Osteoblast (primary cell): ENCODE results near the gene PRKAR1A. TPM values are rescaled to one million over a fixed set of nuclear protein-coding genes. Genes with fewer than 3 reads are reported as not detected.
A peak's percentile ranks its signal among the peaks of the same experiment; 100 is the strongest.

Experiments
- DNase-seq: peaks from one replicate; pipeline ENCODE4 v3.0.0; 2011; ENCODE audit warnings: low spot score, mixed read lengths; ENCODE audit not compliant: insufficient read length; ENCODE audit errors: missing footprints
- H2AFZ ChIP-seq: 2 replicates; pipeline ENCODE4 v1.6.0; 2011; ENCODE audit warnings: mild to moderate bottlenecking, low read length
- H3K27ac ChIP-seq: 2 replicates; pipeline ENCODE4 v1.5.1; 2011; ENCODE audit warnings: mild to moderate bottlenecking, low read depth, low read length, moderate library complexity
- H3K27me3 ChIP-seq: 2 replicates; pipeline ENCODE4 v1.6.0; 2012; ENCODE audit warnings: mild to moderate bottlenecking, control low read depth, inconsistent platforms, low read length, moderate library complexity; ENCODE audit not compliant: insufficient read depth
- H3K36me3 ChIP-seq: 2 replicates; pipeline ENCODE4 v1.5.1; 2011; ENCODE audit warnings: mild to moderate bottlenecking, low read length, control low read depth, moderate library complexity; ENCODE audit not compliant: insufficient read depth
- H3K4me1 ChIP-seq: 2 replicates; pipeline ENCODE4 v1.5.1; 2011; ENCODE audit warnings: mild to moderate bottlenecking, low read length, control low read depth, moderate library complexity; ENCODE audit not compliant: insufficient read depth
- H3K4me2 ChIP-seq: 2 replicates; pipeline ENCODE4 v1.6.0; 2011; ENCODE audit warnings: mild to moderate bottlenecking, low read length; ENCODE audit not compliant: insufficient read depth
- H3K4me3 ChIP-seq: fragments of 200-600 bp; sonication (generic); 3 replicates; pipeline ENCODE4 v1.5.1; 2012; ENCODE audit warnings: mild to moderate bottlenecking, low read length, inconsistent platforms; ENCODE audit not compliant: insufficient read depth
- H3K79me2 ChIP-seq: 2 replicates; pipeline ENCODE4 v1.6.0; 2012; ENCODE audit warnings: mild to moderate bottlenecking, low read length, control low read depth, inconsistent platforms; ENCODE audit not compliant: insufficient read depth
- H3K9me3 ChIP-seq: 2 replicates; pipeline ENCODE4 v1.5.1; 2011; ENCODE audit warnings: low read depth, low read length, control low read depth
- H4K20me1 ChIP-seq: 2 replicates; pipeline ENCODE4 v1.6.0; 2012; ENCODE audit warnings: mild to moderate bottlenecking, low read length, control low read depth; ENCODE audit not compliant: insufficient read depth
- total RNA-seq: library from RNA; depleted of rRNA; stranded (reverse); fragments of >200 nt; gene quantifications from 2 replicates; pipeline ENCODE4 v1.2.3, GENCODE V29; 2012
- TF ChIP-seq, protein P1 (sequence below): IDR thresholded peaks from 2 replicates; pipeline ENCODE4 v1.5.1; 2011; ENCODE audit warnings: mild to moderate bottlenecking, low read depth, low read length, moderate library complexity; ENCODE audit errors: extremely low read depth

The PRKAR1A gene
- total RNA-seq, 1 donor, result 259 TPM

DNA sequence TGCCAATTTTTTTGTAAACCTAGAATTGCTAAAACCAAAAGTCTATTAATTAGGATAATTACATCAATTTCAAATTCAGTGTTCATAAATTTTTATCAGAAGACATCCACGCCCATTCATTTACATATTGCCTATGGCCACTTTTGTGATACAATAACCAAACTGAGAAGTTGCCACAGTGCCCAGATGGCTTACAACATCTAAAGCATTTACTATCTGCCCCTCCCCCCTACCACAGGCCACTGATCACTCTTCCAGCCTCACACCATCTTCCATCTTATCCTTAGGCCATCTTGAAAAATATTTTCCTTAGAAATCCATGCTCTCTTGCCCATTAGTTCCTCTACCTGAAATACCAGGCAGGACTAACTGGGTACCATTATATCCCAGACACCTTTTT lies 6.3 kb upstream of the PRKAR1A start:
- H3K4me2 ChIP-seq, result no peak overlapping the region
- peaks cover 3% of the 10 kb centered on the region for H3K27me3 ChIP-seq
- DNase-seq, result no peak
- no peak overlapping the region for H2AFZ ChIP-seq
- TF ChIP-seq, protein P1, sequence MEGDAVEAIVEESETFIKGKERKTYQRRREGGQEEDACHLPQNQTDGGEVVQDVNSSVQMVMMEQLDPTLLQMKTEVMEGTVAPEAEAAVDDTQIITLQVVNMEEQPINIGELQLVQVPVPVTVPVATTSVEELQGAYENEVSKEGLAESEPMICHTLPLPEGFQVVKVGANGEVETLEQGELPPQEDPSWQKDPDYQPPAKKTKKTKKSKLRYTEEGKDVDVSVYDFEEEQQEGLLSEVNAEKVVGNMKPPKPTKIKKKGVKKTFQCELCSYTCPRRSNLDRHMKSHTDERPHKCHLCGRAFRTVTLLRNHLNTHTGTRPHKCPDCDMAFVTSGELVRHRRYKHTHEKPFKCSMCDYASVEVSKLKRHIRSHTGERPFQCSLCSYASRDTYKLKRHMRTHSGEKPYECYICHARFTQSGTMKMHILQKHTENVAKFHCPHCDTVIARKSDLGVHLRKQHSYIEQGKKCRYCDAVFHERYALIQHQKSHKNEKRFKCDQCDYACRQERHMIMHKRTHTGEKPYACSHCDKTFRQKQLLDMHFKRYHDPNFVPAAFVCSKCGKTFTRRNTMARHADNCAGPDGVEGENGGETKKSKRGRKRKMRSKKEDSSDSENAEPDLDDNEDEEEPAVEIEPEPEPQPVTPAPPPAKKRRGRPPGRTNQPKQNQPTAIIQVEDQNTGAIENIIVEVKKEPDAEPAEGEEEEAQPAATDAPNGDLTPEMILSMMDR, result no peak
- H4K20me1 ChIP-seq, result no peaks in the 10 kb centered on the region
- H3K9me3 ChIP-seq, result no peaks in the 10 kb centered on the region
- no peaks in the 10 kb centered on the region for H3K4me1 ChIP-seq
- no peak overlapping the region for H3K27ac ChIP-seq
- no peaks in the 10 kb centered on the region for H3K79me2 ChIP-seq
- H3K36me3 ChIP-seq, result no peaks in the 10 kb centered on the region
- H3K4me3 ChIP-seq, result no peak overlapping the region

DNA sequence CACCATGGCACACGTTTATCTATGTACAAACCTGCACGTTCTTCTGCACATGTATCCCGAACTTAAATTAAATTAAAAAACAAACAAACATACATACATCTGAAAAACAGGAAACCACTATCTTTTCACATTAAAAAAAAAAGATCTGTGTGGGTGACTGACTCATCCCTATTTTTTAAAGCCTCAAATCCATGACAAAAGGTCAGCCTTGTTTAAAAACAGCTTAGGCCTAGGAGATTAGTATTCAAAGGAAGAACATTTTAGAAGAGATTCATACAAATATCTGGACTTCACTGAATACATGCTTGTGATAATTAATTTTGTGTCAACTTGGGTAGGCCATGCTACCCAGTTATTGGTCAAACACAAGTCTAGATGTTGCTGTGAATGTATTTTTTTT lies 4.7 kb upstream of the PRKAR1A start:
- Histone ChIP-seq H3K27ac (no peak overlapping the region), H2AFZ (no peak overlapping the region)
- DNase-seq, result no peak

DNA sequence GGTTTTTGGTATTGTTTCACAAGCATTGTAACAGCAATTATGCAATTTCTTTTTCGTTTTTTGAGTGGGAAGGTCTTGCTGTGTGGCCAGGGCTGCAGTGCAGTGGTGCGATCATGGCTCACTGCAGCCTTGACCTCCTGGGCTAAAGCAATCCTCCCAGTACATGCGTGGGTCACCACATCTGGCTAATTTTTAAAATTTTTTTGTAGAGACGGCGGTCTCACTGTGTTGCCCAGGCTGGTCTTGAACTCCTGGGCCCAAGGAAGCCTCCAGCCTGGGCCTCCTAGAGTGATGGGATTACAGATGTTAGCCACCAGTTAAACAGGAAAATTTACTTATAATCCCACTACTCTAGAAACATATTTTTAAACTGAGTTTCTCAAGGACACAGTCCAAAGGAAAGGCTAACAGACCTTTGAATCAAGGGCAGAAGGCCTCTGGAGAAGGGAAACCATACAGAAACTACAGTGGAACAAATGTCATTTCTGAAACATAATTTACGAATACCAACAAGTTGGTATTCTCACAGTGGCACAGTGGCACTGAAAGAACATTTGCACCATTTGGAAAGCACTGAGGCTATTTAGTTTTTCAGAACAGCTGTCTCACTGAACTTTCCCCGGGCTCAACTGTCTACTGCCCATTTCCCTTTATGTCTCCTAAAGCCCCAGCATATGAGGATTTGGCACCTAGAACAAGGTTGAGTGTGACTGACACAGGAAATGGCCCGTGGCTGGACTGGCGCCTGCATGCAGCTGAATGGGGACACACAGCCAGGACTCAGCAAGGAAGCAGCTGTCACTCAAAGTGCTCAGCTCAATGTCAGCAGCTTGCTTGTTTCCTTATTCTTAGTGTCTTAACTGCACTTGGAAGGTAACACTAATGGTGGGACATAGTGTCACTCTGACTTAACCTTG lies 2.8 kb upstream of the PRKAR1A start:
- Histone ChIP-seq H3K27ac (no peak overlapping the region), H3K36me3 (no peaks in the 10 kb centered on the region), H3K9me3 (no peaks in the 10 kb centered on the region), H3K4me1 (peaks cover 8% of the 10 kb centered on the region), H4K20me1 (peaks cover 16% of the 10 kb centered on the region), H3K4me2 (no peak overlapping the region), H3K4me3 (no peak overlapping the region), H3K79me2 (peaks cover 25% of the 10 kb centered on the region), H3K27me3 (no peaks in the 10 kb centered on the region), H2AFZ (no peak overlapping the region)
- TF ChIP-seq, protein P1, result no peak
- no peak for DNase-seq

More for the DNA sequence above, 4.7 kb upstream of the PRKAR1A start:
- H4K20me1 ChIP-seq, result no peaks in the 10 kb centered on the region
- TF ChIP-seq, protein P1, result no peak
- no peaks in the 10 kb centered on the region for H3K27me3 ChIP-seq
- H3K36me3 ChIP-seq, result no peaks in the 10 kb centered on the region
- no peak overlapping the region for H3K4me3 ChIP-seq
- peaks cover 7% of the 10 kb centered on the region for H3K79me2 ChIP-seq
- no peaks in the 10 kb centered on the region for H3K9me3 ChIP-seq
- peaks cover 5% of the 10 kb centered on the region for H3K4me1 ChIP-seq
- no peak overlapping the region for H3K4me2 ChIP-seq

DNA sequence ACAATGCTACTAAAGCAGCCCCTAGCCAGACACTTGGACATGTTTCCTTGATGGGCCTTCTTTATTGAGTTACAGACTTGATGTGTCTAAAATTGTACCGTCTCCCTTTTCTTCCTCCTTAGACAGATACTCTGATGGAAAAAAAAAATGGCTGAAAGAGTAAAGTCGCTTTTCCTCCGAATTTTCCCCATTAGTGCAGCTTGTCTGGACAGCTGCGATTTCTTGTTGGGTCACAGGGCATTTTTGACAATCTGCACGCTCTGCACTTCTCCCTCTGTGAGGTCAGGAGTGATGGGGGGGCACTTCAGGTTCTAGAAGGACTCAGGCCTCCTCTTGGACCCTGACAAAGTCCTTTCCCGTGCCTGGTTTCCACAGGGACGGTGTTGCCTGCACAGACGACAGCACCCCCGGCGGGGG lies 968 bp upstream of the PRKAR1A start:
- peak overlapping the region; percentile 94 for H2AFZ ChIP-seq
- H3K36me3 ChIP-seq, result peaks cover 13% of the 10 kb centered on the region
- H3K27ac ChIP-seq, result peak overlapping the region; percentile 98
- peaks cover 30% of the 10 kb centered on the region for H4K20me1 ChIP-seq
- no peaks in the 10 kb centered on the region for H3K27me3 ChIP-seq
- TF ChIP-seq, protein P1, result no peak
- DNase-seq, result peak; percentile 77
- peaks cover 44% of the 10 kb centered on the region for H3K79me2 ChIP-seq
- H3K9me3 ChIP-seq, result no peaks in the 10 kb centered on the region
- H3K4me2 ChIP-seq, result peak overlapping the region; percentile 99
- peak overlapping the region; percentile 80 for H3K4me3 ChIP-seq
- H3K4me1 ChIP-seq, result peaks cover 27% of the 10 kb centered on the region
